WTC11 (cell line): ENCODE data around the gene SCFD1. TPM values are rescaled to one million over a fixed set of nuclear protein-coding genes. Genes with fewer than 3 reads are reported as not detected.

Source experiments
- ATAC-seq: fragments of 200-7000 bp; cut with Tn5 transposase; 2 replicates; pipeline ENCODE4 v1.10.0; 2021; ENCODE audit warnings: mild to moderate bottlenecking, moderate library complexity
- CTCF ChIA-PET: fragments of 300-600 bp; sonication (Branson Sonifier 250); formaldehyde crosslinking; loops from one replicate; lab custom pipeline; 2021; ENCODE audit warnings: antibody characterized with exemption; lab: Charles Lee
- POLR2A ChIA-PET: fragments of 350-600 bp; sonication (Branson Sonifier 250); formaldehyde crosslinking; loops from one replicate; lab custom pipeline; 2021; ENCODE audit warnings: antibody characterized with exemption; lab: Charles Lee
- DNase-seq: peaks from one replicate; pipeline ENCODE4 v3.0.0; 2021; ENCODE audit warnings: low spot score
- H3K27ac Mint-ChIP-seq: 2 replicates; pipeline ENCODE4 v1.8.0; 2021; ENCODE audit warnings: mixed read lengths
- H3K27me3 Mint-ChIP-seq: 2 replicates; pipeline ENCODE4 v1.8.0; 2021; ENCODE audit warnings: low read depth, mild to moderate bottlenecking, moderate library complexity, mixed read lengths
- H3K36me3 Mint-ChIP-seq: 2 replicates; pipeline ENCODE4 v1.8.0; 2021; ENCODE audit warnings: mixed read lengths
- H3K4me1 Mint-ChIP-seq: 2 replicates; pipeline ENCODE4 v1.8.0; 2022; ENCODE audit warnings: mixed read lengths
- H3K4me3 Mint-ChIP-seq: 2 replicates; pipeline ENCODE4 v1.8.0; 2021; ENCODE audit warnings: mild to moderate bottlenecking, moderate library complexity, mixed read lengths
- H3K9me3 Mint-ChIP-seq: 2 replicates; pipeline ENCODE4 v1.8.0; 2021; ENCODE audit warnings: mixed read lengths
- AFF4 ChIP-seq: sonication (generic); formaldehyde crosslinking; IDR thresholded peaks from 2 replicates; pipeline ENCODE4 v1.8.1; 2023; ENCODE audit warnings: mild to moderate bottlenecking, missing genetic modification reagents, borderline replicate concordance
- ATF3 ChIP-seq: sonication (generic); formaldehyde crosslinking; conservative IDR thresholded peaks from 2 replicates; pipeline ENCODE4 v1.8.1; 2022; ENCODE audit warnings: mild to moderate bottlenecking, missing genetic modification reagents
- ATF6 ChIP-seq: sonication (generic); formaldehyde crosslinking; IDR thresholded peaks from 2 replicates; pipeline ENCODE4 v1.8.1; 2023; ENCODE audit warnings: mild to moderate bottlenecking, missing genetic modification reagents
- ESRRA ChIP-seq: sonication (generic); formaldehyde crosslinking; IDR thresholded peaks from 2 replicates; pipeline ENCODE4 v1.8.1; 2022; ENCODE audit warnings: mild to moderate bottlenecking, missing genetic modification reagents, borderline replicate concordance
- FOXP4 ChIP-seq: sonication (generic); formaldehyde crosslinking; IDR thresholded peaks from 2 replicates; pipeline ENCODE4 v1.8.0; 2022; ENCODE audit warnings: mild to moderate bottlenecking, missing genetic modification reagents
- GABPB1 ChIP-seq: sonication (generic); formaldehyde crosslinking; IDR thresholded peaks from 2 replicates; pipeline ENCODE4 v1.8.1; 2023; ENCODE audit warnings: mild to moderate bottlenecking, missing genetic modification reagents
- HMGXB4 ChIP-seq: sonication (generic); formaldehyde crosslinking; IDR thresholded peaks from 2 replicates; pipeline ENCODE4 v1.8.1; 2023; ENCODE audit warnings: mild to moderate bottlenecking, moderate library complexity, missing genetic modification reagents
- KAT7 ChIP-seq: sonication (generic); formaldehyde crosslinking; IDR thresholded peaks from 2 replicates; pipeline ENCODE4 v1.8.1; 2023; ENCODE audit warnings: missing genetic modification reagents, mild to moderate bottlenecking, borderline replicate concordance
- NFATC4 ChIP-seq: fragments of 250-450 bp; sonication (Bioruptor Pico); IDR thresholded peaks from 2 replicates; pipeline ENCODE4 v1.9.0; 2021; ENCODE audit warnings: mild to moderate bottlenecking
- NR2C2 ChIP-seq: sonication (generic); formaldehyde crosslinking; IDR thresholded peaks from 2 replicates; pipeline ENCODE4 v1.8.0; 2022; ENCODE audit warnings: mild to moderate bottlenecking, missing genetic modification reagents
- RELA ChIP-seq: sonication (generic); formaldehyde crosslinking; IDR thresholded peaks from 2 replicates; pipeline ENCODE4 v1.8.1; 2022; ENCODE audit warnings: missing genetic modification reagents, mild to moderate bottlenecking, borderline replicate concordance
- TCF7 ChIP-seq: sonication (generic); formaldehyde crosslinking; IDR thresholded peaks from 2 replicates; pipeline ENCODE4 v1.8.0; 2022; ENCODE audit warnings: mild to moderate bottlenecking, low read depth, missing genetic modification reagents, moderate library complexity
- TEAD4 ChIP-seq: sonication (generic); formaldehyde crosslinking; IDR thresholded peaks from 2 replicates; pipeline ENCODE4 v1.8.0; 2022; ENCODE audit warnings: mild to moderate bottlenecking, missing genetic modification reagents
- ZMAT4 ChIP-seq: fragments of 250-450 bp; sonication (Bioruptor Pico); IDR thresholded peaks from 2 replicates; pipeline ENCODE4 v1.9.0; 2021; ENCODE audit warnings: mild to moderate bottlenecking
- ZNF121 ChIP-seq: sonication (generic); formaldehyde crosslinking; IDR thresholded peaks from 2 replicates; pipeline ENCODE4 v1.8.0; 2023; ENCODE audit warnings: missing genetic modification reagents
- ZNF219 ChIP-seq: sonication (generic); formaldehyde crosslinking; IDR thresholded peaks from 2 replicates; pipeline ENCODE4 v1.8.0; 2023; ENCODE audit warnings: missing genetic modification reagents, mild to moderate bottlenecking, borderline replicate concordance
- ZNF512 ChIP-seq: sonication (generic); formaldehyde crosslinking; IDR thresholded peaks from 2 replicates; pipeline ENCODE4 v1.8.1; 2022; ENCODE audit warnings: missing genetic modification reagents, borderline replicate concordance
- total RNA-seq: library from RNA; stranded (reverse); gene quantifications from 3 replicates; pipeline ENCODE4 v1.2.3, GENCODE V29; 2021

The SCFD1 gene
- total RNA-seq, 1 experiment from 2014 or later: 77.5 TPM

- ChIA-PET CTCF (no interaction called here), POLR2A (no interaction called here)
- Mint-ChIP-seq H3K4me3 (no peak overlapping the region), H3K27ac (no peak overlapping the region), H3K36me3 (peaks cover 54% of the 10 kb centered on the region), H3K27me3 (no peaks in the 10 kb centered on the region), H3K9me3 (peaks cover 22% of the 10 kb centered on the region), H3K4me1 (no peaks in the 10 kb centered on the region)
- ATAC-seq: no peak
- no peak for DNase-seq
- no peak for TF ChIP-seq NR2C2
- TF ChIP-seq ZNF121: no peak
- TF ChIP-seq TEAD4 (CRISPR knock-in tag): no peak
- TF ChIP-seq HMGXB4: no peak
- TF ChIP-seq FOXP4 (CRISPR knock-in tag): no peak
- TF ChIP-seq NFATC4 (CRISPR knock-in tag): no peak
- no peak for TF ChIP-seq RELA
- TF ChIP-seq ESRRA (CRISPR knock-in tag): no peak
- no peak for TF ChIP-seq ZNF219 (CRISPR knock-in tag)
- no peak for TF ChIP-seq TCF7 (CRISPR knock-in tag)
- TF ChIP-seq GABPB1: no peak
- TF ChIP-seq ZMAT4: no peak
- no peak for TF ChIP-seq ZNF512
- TF ChIP-seq AFF4 (CRISPR knock-in tag): no peak
- no peak for TF ChIP-seq ATF6
- TF ChIP-seq ATF3: no peak
- no peak for TF ChIP-seq KAT7 (CRISPR knock-in tag)
Measured at GRCh38 chr14:30645600-30645999, 23.5 kb downstream of the SCFD1 start.
